GM19351 (cell line): ENCODE measurements around the gene RAP1B.
"Not testable (repeated sequence)": the region's sequence is repeated elsewhere in the genome, so short reads cannot be mapped to it uniquely, and the experiment has no call there.

Source experiments
- ATAC-seq: cut with Tn5 transposase; IDR thresholded peaks from one replicate; pipeline ENCODE4 v1.9.1; 2021; ENCODE audit warnings: mild to moderate bottlenecking, moderate library complexity; ENCODE audit not compliant: unreplicated experiment

Gene RAP1B

DNA sequence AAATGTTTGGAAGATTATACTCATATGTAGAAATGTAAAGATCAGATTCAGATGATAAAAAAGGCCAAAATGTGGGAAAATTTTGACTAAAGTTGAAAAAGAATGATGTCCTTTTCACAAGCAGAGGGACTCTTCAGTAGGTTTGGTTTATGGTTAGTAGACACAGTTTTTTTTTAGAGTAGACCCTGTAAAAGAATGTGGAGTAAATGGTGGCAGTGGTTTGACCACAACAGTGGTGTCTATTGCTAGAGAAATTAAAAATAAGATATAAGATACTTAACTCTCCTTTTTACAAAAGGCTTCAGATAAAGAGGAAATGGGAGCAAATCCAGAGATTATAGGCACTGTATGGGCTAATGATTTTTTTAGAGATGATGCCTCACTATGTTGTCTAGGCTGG, 21.8 kb downstream of the RAP1B start:
- no peak for ATAC-seq

DNA sequence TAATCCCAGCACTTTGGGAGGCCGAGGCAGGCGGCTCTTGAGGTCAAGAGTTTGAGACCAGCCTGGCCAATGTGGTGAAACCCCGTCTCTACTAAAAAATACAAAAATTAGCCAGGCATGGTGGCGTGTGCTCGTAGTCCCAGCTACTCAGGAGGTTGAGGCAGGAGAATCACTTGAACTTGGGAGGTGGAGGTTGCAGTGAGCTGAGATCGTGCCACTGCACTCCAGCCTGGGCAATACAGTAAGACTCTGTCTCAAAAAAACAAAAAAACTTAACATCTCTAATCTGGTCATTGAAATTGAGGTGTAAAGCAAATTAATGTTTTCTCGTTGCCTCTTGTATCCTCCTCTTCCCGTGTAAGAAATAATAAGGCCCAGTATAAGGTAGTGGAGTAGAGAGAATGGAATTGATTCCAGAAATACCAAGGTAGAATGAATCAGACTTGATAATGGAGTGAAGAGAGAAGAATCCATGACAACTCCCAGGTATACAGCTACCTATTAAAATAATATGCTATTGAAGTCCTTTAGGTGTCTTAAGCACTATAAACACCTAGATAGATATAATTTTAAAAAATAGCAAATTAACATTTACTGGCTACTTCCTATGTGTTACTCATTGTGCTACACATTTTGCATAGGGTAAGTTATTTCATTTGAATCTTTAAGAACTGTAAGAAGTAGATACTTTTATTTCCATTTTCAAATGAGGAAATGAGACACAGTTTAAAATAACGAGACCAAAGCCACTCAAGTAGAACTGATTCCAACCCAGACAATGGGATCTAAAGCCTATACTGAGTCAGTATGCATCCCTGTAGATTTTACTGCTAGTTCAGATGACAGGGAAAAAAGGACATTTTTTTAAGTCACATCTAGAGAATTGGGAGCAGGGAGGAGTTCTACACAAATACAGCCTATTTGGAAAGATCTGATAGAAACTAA, 23.2 kb downstream of the RAP1B start:
- ATAC-seq: peak; percentile 43

DNA sequence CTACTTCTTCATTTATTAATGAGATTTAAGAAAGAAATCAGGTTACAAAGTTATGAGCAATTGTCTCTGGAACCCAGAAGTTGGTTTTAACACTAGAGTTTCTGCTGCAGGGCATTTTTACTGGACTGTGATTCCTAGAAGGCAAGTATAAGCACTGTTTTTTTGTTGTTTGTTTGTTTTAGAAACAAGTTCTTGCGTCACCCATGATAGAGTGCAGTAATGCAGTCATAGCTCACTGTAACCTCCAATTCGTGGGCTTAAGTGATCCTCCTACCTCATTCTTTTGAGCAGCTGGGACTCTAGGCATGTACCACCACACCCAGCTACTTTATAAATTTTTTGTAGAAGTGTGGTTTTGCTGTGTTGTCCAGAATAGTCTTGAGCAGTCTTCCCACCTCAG, 25.6 kb downstream of the RAP1B start:
- ATAC-seq: no peak

GRCh38 chr12:68637439-68637838, 26.7 kb downstream of the RAP1B start:
- ATAC-seq: not testable (repeated sequence)

DNA sequence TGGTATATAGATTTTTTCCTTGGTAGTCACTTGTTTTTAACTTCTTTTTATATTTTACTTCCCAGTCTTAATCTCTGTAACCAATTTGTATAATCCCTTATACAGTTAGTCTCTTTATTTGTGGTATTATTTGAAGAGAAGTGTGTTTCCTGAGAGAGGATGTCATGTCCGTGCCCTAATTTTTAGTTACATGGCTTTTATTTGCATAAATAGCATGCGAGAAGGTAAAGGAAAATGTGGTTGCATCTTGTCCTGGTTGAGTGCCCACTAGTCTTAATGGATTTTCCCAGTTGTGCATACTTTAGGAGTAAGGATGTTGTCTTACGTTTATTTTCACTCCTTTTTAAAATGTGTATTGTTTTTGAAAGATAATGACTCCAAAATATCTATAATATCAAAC, 27.5 kb downstream of the RAP1B start:
- ATAC-seq: no peak

DNA sequence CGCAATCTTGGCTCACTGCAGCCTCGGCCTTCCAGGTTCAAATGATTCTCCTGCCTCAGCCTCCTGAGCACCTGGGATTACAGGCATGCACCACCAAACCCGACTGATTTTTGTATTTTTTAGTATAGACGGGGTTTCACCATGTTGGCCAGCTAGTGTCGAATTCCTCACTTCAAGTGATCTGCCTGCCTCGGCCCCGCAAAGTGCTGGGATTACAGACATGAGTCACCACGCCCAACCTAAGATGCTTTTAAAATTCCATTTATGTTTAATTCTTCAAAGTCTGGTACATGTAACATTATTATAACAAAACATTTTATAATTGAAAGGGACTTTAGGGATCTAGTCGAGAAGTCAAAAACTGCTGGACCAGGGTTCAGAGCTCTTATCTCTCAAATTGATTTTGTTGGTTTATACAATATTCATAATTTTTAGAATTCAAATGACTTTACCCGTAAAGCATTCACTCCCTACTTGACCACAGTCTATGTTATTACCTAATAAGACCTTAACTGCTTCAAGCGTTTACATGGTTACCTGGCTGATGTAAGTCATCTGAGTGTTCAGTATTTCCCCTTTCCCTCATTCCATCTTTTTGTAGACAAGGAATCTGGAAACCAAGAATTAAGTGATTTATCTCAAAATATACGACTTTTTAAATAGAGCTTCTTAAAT, 28.2 kb downstream of the RAP1B start:
- no peak for ATAC-seq

DNA sequence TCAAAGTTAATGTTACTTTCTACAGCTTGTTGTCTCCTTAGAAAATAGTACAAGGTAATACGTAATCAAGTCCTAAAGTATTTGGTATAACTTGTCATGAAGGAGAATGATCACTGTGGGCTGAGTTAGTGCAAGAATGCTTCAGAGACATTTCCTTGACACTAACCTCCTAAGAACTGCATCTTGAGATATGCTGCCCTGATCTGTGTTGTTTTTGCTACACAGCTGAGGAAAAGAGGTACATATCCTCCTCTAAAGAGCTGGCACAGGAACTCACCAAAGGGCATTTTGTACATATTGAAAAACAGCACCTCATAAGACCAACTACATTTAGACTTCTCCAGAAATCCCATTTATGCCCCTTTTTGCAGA, 28.7 kb downstream of the RAP1B start:
- no peak for ATAC-seq

- peak; percentile 85 for ATAC-seq
Observed at GRCh38 chr12:68641138-68641537, 30.4 kb downstream of the RAP1B start.

- no peak for ATAC-seq
Observed at GRCh38 chr12:68646484-68646883, 35.8 kb downstream of the RAP1B start.

DNA sequence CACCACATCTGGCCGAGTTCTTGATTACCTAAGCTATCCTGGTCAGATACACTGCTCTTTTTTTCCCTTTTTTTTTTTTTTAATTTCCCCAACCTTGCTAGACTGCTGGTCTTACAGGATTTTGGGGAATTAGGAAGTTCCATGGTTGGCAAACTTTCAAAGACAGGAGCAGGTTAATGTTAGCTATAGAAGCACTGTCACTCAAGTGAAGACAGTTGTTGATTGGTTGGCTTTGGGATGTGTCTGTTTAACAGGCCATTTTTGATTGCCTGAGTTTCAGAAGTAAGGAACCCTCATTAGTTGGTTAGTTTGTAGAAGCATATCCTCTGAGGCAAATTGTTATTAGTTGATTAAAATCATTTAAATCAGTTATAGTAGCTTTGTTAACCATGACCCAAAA, 36.8 kb downstream of the RAP1B start:
- no peak for ATAC-seq

DNA sequence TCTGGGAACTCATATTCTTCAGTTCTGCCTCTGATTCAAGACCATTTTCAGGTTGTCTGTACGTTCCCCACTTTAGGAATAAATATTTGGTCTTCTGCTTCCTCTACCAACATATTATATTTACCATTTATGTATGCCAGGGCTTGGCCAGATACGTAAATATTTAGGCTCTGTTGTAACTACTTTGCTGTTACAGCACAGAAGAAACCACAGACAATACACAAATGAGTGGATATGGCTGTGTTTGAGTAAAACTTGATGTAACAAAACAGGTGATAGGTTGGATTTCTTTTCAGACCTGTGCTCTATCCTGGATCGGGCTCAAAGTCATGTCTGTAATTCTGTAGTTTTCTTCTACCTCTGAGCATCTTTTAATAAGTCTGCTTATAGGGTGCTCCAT, 37.5 kb downstream of the RAP1B start:
- no peak for ATAC-seq

DNA sequence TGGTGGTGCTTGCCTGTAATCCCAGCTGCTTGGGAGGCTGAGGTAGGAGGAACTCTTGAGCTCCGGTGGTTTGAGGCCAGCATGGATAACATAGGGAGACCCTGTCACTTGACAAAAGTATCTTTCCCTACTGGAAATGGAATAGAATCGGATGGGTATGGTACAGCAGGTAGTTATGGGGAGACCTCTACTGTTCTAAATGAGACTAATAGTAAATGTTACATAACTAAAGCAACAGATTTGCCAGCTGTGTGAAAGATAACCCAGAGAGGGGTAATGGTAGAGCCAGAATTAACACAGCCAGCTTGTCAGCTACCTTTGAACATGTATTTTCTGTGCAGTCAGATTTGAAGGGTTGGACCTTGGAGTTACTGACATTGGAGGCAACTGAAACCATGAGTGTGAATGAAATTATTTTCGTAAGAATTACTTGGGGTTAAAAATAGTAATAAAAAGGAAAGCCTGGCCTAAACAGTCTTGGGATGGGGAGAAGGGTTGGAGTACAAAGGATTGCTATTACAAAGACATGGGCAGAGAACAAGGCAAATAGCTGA, 54.4 kb downstream of the RAP1B start:
- no peak for ATAC-seq

GRCh38 chr12:68667291-68667690, 56.6 kb downstream of the RAP1B start:
- no peak for ATAC-seq

DNA sequence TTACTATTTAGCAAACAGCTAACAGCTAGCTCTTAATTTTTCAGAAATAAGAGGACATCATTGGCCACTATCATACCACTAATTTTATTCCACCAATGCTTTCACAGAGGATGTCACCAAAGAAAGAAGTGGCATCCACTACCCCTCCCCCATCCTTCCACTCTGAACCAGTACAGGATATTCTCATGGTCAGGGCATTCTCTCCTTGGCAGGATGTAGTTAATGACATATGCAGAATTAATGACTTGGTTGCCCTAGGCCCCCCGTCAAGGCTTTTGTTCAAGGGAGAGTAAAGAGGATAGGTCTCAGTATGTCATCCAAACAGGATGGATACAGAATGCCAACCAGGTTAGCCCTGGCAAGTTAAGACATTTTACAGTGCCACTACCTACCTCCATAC, 57.2 kb downstream of the RAP1B start:
- no peak for ATAC-seq

GRCh38 chr12:68671179-68671578, 60.5 kb downstream of the RAP1B start:
- no peak for ATAC-seq

- no peak for ATAC-seq
Observed at GRCh38 chr12:68673788-68674187, 63.1 kb downstream of the RAP1B start.

- no peak for ATAC-seq
Observed at GRCh38 chr12:68674376-68674775, 63.7 kb downstream of the RAP1B start.

DNA sequence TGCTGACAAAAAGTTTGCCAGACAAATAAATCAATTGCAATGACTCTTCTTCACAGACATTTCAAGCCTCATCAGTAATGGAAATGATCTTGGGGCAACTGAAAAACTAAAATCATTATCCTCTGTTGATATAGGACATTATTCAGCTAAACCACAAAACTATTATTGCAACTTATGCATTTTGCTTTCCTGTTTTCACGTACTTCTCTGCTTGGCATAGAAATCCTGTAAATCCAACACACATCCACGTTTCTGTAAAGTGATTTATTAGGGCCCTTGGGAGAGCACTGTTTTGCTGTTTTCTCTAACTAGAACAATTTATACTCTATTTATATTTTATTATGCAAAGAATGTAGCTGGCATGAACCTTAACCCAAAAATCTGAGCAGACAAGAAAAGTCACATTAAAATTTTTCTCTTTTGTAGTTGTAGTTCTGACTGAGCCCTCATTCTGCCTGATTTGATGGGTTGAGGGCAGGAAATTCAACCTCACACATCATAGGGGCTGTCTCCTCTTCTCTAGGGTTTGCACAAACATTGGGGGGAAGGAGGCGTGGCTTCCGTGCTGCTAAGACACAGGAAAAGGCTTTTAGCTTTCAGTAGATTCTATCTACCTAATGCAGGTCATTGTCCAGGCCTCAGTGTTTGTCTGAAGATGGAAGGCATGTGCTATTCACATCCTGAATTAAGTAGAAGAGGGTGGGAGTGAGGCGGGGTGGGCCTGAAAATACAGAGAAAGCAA, 64.6 kb downstream of the RAP1B start:
- no peak for ATAC-seq

GRCh38 chr12:68676854-68677253, 66.2 kb downstream of the RAP1B start:
- not testable (repeated sequence) for ATAC-seq

- no peak for ATAC-seq
Observed at GRCh38 chr12:68686262-68686594, 75.5 kb downstream of the RAP1B start.
